ENCODE measurements around the gene IRF4.
"Not testable (repeated sequence)": the region's sequence is repeated elsewhere in the genome, so short reads cannot be mapped to it uniquely, and the experiment has no call there.

The IRF4 gene

GRCh38 chr6:373773-374724 is 17.5 kb upstream of the IRF4 start:
- DNase-seq (ENCODE audit: low read depth) = no peak
- no peak for TF ChIP-seq CTCF (IDR thresholded peaks at IDR 0.05; ENCODE audit: low read depth, low read length, missing control alignments)
- no peak overlapping the region for H3K4me3 ChIP-seq (ENCODE audit: low read depth, low read length)

GRCh38 chr6:374956-375355 is 16.6 kb upstream of the IRF4 start:
- no peak for DNase-seq (ENCODE audit: low read depth)
- no peak for TF ChIP-seq CTCF (IDR thresholded peaks at IDR 0.05; ENCODE audit: low read depth, low read length, missing control alignments)
- no peak overlapping the region for H3K4me3 ChIP-seq (ENCODE audit: low read depth, low read length)

GRCh38 chr6:376827-377640 is 14.5 kb upstream of the IRF4 start:
- no peak for DNase-seq (ENCODE audit: low read depth)
- no peak for TF ChIP-seq CTCF (IDR thresholded peaks at IDR 0.05; ENCODE audit: low read depth, low read length, missing control alignments)
- no peak overlapping the region for H3K4me3 ChIP-seq (ENCODE audit: low read depth, low read length)

- not testable (repeated sequence) for H3K4me3 ChIP-seq (ENCODE audit: low read depth, low read length); DNase-seq (ENCODE audit: low read depth)
Observed at GRCh38 chr6:377641-378020, 13.9 kb upstream of the IRF4 start.

GRCh38 chr6:378090-378957 is 13.2 kb upstream of the IRF4 start:
- no peak for TF ChIP-seq CTCF (IDR thresholded peaks at IDR 0.05; ENCODE audit: low read depth, low read length, missing control alignments)
- no peak for DNase-seq (ENCODE audit: low read depth)
- no peak overlapping the region for H3K4me3 ChIP-seq (ENCODE audit: low read depth, low read length)

- TF ChIP-seq CTCF (IDR thresholded peaks at IDR 0.05; ENCODE audit: low read depth, low read length, missing control alignments) = no peak
- no peak for DNase-seq (ENCODE audit: low read depth)
- no peak overlapping the region for H3K4me3 ChIP-seq (ENCODE audit: low read depth, low read length)
Observed at GRCh38 chr6:378958-379409, 12.6 kb upstream of the IRF4 start.

Data from GM12864 (cell line).